GM23338 (cell line): ENCODE results near the gene PCDHGA10. TPM values are rescaled to one million over a fixed set of nuclear protein-coding genes. Genes with fewer than 3 reads are reported as not detected.

Experiments used
- ATAC-seq: fragments of 200-7000 bp; cut with Tn5 transposase; 3 replicates; pipeline ENCODE4 v1.9.1; 2020
- DNase-seq: peaks from one replicate; pipeline ENCODE4 v3.0.0-alpha.2; 2015; ENCODE audit warnings: low spot score
- H2AFZ ChIP-seq: fragments of 200-600 bp; sonication (generic); 2 replicates; pipeline ENCODE4 v1.8.0; 2016; ENCODE audit warnings: antibody characterized with exemption, mild to moderate bottlenecking, moderate library complexity
- H3F3A ChIP-seq: fragments of 200-600 bp; sonication (generic); replicated peaks from 2 replicates; pipeline ENCODE4 v1.8.0; 2017; ENCODE audit warnings: antibody characterized with exemption, mixed run types, low read depth
- H3K27ac ChIP-seq: fragments of 200-600 bp; sonication (generic); 2 replicates; pipeline ENCODE4 v1.6.1; 2016; ENCODE audit warnings: low read depth
- H3K27me3 ChIP-seq: fragments of 200-600 bp; sonication (generic); 2 replicates; pipeline ENCODE4 v1.8.0; 2016; ENCODE audit warnings: mild to moderate bottlenecking, mixed run types, moderate library complexity; ENCODE audit not compliant: insufficient read depth
- H3K36me3 ChIP-seq: fragments of 200-600 bp; sonication (generic); 2 replicates; pipeline ENCODE4 v1.8.0; 2016; ENCODE audit warnings: mild to moderate bottlenecking; ENCODE audit not compliant: insufficient read depth
- H3K4me1 ChIP-seq: fragments of 200-600 bp; sonication (generic); 2 replicates; pipeline ENCODE4 v1.8.0; 2016; ENCODE audit warnings: mild to moderate bottlenecking, moderate library complexity; ENCODE audit not compliant: insufficient read depth
- H3K4me2 ChIP-seq: fragments of 200-600 bp; sonication (generic); 2 replicates; pipeline ENCODE4 v1.7.1; 2017; ENCODE audit warnings: mixed run types
- H3K4me3 ChIP-seq: fragments of 200-600 bp; sonication (generic); 2 replicates; pipeline ENCODE4 v1.6.1; 2016; ENCODE audit warnings: mixed run types
- H3K79me2 ChIP-seq: fragments of 200-600 bp; sonication (generic); replicated peaks from 2 replicates; pipeline ENCODE4 v1.8.0; 2017; ENCODE audit warnings: mild to moderate bottlenecking; ENCODE audit not compliant: insufficient read depth
- H3K9me2 ChIP-seq: fragments of 200-600 bp; sonication (generic); 2 replicates; pipeline ENCODE4 v1.8.0; 2017; ENCODE audit not compliant: insufficient read depth
- H4K20me1 ChIP-seq: fragments of 200-600 bp; sonication (generic); replicated peaks from 2 replicates; pipeline ENCODE4 v1.8.0; 2017; ENCODE audit warnings: mild to moderate bottlenecking; ENCODE audit not compliant: insufficient read depth
- H3K27ac Mint-ChIP-seq: 2 replicates; pipeline ENCODE4 v1.8.0; 2020; ENCODE audit warnings: inconsistent platforms, mild to moderate bottlenecking, moderate library complexity, mixed read lengths
- H3K27me3 Mint-ChIP-seq: 3 replicates; pipeline ENCODE4 v1.8.0; 2022; ENCODE audit warnings: low read depth, mild to moderate bottlenecking, moderate library complexity, mixed read lengths, inconsistent platforms; ENCODE audit not compliant: insufficient read depth, poor library complexity
- H3K36me3 Mint-ChIP-seq: 3 replicates; pipeline ENCODE4 v1.8.0; 2021; ENCODE audit warnings: low read depth, mild to moderate bottlenecking, inconsistent platforms, moderate library complexity, mixed read lengths
- H3K4me1 Mint-ChIP-seq: 3 replicates; pipeline ENCODE4 v1.8.0; 2020; ENCODE audit warnings: mild to moderate bottlenecking, inconsistent platforms, mixed read lengths
- H3K4me3 Mint-ChIP-seq: 3 replicates; pipeline ENCODE4 v1.8.0; 2021; ENCODE audit warnings: moderate library complexity, mild to moderate bottlenecking, inconsistent platforms, mixed read lengths
- H3K9me3 Mint-ChIP-seq: 3 replicates; pipeline ENCODE4 v1.8.0; 2020; ENCODE audit warnings: moderate library complexity, mild to moderate bottlenecking, inconsistent platforms, mixed read lengths
- CREB1 ChIP-seq: fragments of 250-450 bp; sonication (Bioruptor Pico); IDR thresholded peaks from 2 replicates; pipeline ENCODE4 v1.5.0; 2020; ENCODE audit warnings: low read depth, mild to moderate bottlenecking, moderate library complexity
- CTCF ChIP-seq, 2 experiments: fragments of 200-600 bp in 1 of 2; sonication (generic) in 1 of 2; conservative IDR thresholded peaks; 2 replicates each; pipeline versions ENCODE4 v1.5.1 to v1.6.1; 2016 to 2017; ENCODE audit warnings: antibody characterized with exemption in 2 of 2, low read depth in 2 of 2, mild to moderate bottlenecking in 2 of 2, moderate library complexity in 1 of 2
- EZH2 ChIP-seq: fragments of 200-600 bp; sonication (generic); IDR thresholded peaks from one replicate; pipeline ENCODE4 v1.8.0; 2017; ENCODE audit warnings: antibody characterized with exemption, mild to moderate bottlenecking, low read depth; ENCODE audit not compliant: unreplicated experiment
- EZH2phosphoT487 ChIP-seq: fragments of 200-600 bp; sonication (generic); IDR thresholded peaks from one replicate; pipeline ENCODE4 v1.8.1; 2018; ENCODE audit warnings: antibody characterized with exemption; ENCODE audit not compliant: unreplicated experiment
- JUNB ChIP-seq: IDR thresholded peaks from one replicate; pipeline ENCODE4 v1.6.1; 2016; ENCODE audit warnings: antibody characterized with exemption; ENCODE audit not compliant: unreplicated experiment
- NANOG ChIP-seq: IDR thresholded peaks from 2 replicates; pipeline ENCODE4 v1.6.1; 2016; ENCODE audit warnings: antibody characterized with exemption, borderline replicate concordance
- POLR2AphosphoS5 ChIP-seq: IDR thresholded peaks from 2 replicates; pipeline ENCODE4 v1.6.1; 2016; ENCODE audit warnings: antibody characterized with exemption, low read depth
- STAT1 ChIP-seq: IDR thresholded peaks from one replicate; pipeline ENCODE4 v1.6.1; 2016; ENCODE audit warnings: antibody characterized with exemption; ENCODE audit not compliant: unreplicated experiment
- ZNF114 ChIP-seq: fragments of 250-450 bp; sonication (Bioruptor Pico); IDR thresholded peaks from 2 replicates; pipeline ENCODE4 v1.5.0; 2020; ENCODE audit warnings: mild to moderate bottlenecking, moderate library complexity
- ZNF331 ChIP-seq: fragments of 250-450 bp; sonication (Bioruptor Pico); IDR thresholded peaks from 2 replicates; pipeline ENCODE4 v1.5.0; 2020; ENCODE audit warnings: low read depth, mild to moderate bottlenecking, moderate library complexity
- ZNF462 ChIP-seq: fragments of 250-450 bp; sonication (Bioruptor Pico); IDR thresholded peaks from 2 replicates; pipeline ENCODE4 v1.5.0; 2020; ENCODE audit warnings: mild to moderate bottlenecking, moderate library complexity
- polyA plus RNA-seq: library from polyadenylated mRNA; unstranded; fragments of >200 nt; fragmentation: Nextera tagmentation; extraction: Ambion mirVana; gene quantifications from 2 replicates; pipeline ENCODE4 v1.2.1, GENCODE V29; 2016
- total RNA-seq: library from RNA; depleted of rRNA; stranded (reverse); fragments of >200 nt; shearing (Covaris generic); gene quantifications from 2 replicates; pipeline ENCODE4 v1.2.3, GENCODE V29; 2014
- TF ChIP-seq, protein P1 (sequence below): IDR thresholded peaks from 2 replicates; pipeline ENCODE4 v1.6.1; 2016; ENCODE audit warnings: antibody characterized with exemption
- TF ChIP-seq, protein P2 (sequence below): IDR thresholded peaks from one replicate; pipeline ENCODE4 v1.6.1; 2018; ENCODE audit warnings: antibody characterized with exemption; ENCODE audit not compliant: unreplicated experiment

Gene PCDHGA10
- total and polyA plus RNA-seq, 2 experiments from 2014 or later, result 2.1 to 6.5 TPM

GRCh38 chr5:141393267-141393666 lies 19.5 kb upstream of the PCDHGA10 start:
- no peak for ATAC-seq
- H3F3A ChIP-seq, result no peaks in the 10 kb centered on the region
- no peak overlapping the region for H3K4me3 Mint-ChIP-seq
- peaks cover 87% of the 10 kb centered on the region for H3K9me3 Mint-ChIP-seq
- no peaks in the 10 kb centered on the region for H4K20me1 ChIP-seq
- H3K27me3 ChIP-seq, result peaks cover 6% of the 10 kb centered on the region; the same call in 1 of the 2 replicates
- no peak overlapping the region for H3K27ac ChIP-seq
- H3K4me1 Mint-ChIP-seq, result no peaks in the 10 kb centered on the region; the same call in 2 of the 3 replicates
- 0 out of 2 replicates have a peak, but pooled peaks cover 5% of the 10 kb centered on the region for H3K79me2 ChIP-seq
- TF ChIP-seq CTCF (conservative IDR thresholded peaks at IDR 0.05; ENCODE audit: low read depth in 2 of 2) (no peak), POLR2AphosphoS5 (no peak), EZH2 (no peak), ZNF462 (no peak), JUNB (no peak), NANOG (no peak), ZNF114 (CRISPR knock-in tag) (no peak), STAT1 (no peak), ZNF331 (no peak), CREB1 (CRISPR knock-in tag) (no peak), EZH2phosphoT487 (no peak)
- TF ChIP-seq, protein P1, sequence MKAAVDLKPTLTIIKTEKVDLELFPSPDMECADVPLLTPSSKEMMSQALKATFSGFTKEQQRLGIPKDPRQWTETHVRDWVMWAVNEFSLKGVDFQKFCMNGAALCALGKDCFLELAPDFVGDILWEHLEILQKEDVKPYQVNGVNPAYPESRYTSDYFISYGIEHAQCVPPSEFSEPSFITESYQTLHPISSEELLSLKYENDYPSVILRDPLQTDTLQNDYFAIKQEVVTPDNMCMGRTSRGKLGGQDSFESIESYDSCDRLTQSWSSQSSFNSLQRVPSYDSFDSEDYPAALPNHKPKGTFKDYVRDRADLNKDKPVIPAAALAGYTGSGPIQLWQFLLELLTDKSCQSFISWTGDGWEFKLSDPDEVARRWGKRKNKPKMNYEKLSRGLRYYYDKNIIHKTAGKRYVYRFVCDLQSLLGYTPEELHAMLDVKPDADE, result no peak
- TF ChIP-seq, protein P2, sequence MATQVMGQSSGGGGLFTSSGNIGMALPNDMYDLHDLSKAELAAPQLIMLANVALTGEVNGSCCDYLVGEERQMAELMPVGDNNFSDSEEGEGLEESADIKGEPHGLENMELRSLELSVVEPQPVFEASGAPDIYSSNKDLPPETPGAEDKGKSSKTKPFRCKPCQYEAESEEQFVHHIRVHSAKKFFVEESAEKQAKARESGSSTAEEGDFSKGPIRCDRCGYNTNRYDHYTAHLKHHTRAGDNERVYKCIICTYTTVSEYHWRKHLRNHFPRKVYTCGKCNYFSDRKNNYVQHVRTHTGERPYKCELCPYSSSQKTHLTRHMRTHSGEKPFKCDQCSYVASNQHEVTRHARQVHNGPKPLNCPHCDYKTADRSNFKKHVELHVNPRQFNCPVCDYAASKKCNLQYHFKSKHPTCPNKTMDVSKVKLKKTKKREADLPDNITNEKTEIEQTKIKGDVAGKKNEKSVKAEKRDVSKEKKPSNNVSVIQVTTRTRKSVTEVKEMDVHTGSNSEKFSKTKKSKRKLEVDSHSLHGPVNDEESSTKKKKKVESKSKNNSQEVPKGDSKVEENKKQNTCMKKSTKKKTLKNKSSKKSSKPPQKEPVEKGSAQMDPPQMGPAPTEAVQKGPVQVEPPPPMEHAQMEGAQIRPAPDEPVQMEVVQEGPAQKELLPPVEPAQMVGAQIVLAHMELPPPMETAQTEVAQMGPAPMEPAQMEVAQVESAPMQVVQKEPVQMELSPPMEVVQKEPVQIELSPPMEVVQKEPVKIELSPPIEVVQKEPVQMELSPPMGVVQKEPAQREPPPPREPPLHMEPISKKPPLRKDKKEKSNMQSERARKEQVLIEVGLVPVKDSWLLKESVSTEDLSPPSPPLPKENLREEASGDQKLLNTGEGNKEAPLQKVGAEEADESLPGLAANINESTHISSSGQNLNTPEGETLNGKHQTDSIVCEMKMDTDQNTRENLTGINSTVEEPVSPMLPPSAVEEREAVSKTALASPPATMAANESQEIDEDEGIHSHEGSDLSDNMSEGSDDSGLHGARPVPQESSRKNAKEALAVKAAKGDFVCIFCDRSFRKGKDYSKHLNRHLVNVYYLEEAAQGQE, result no peak
- no peak overlapping the region for H3K4me2 ChIP-seq
- H3K27ac Mint-ChIP-seq, result no peak overlapping the region
- H3K9me2 ChIP-seq, result no peaks in the 10 kb centered on the region
- H3K4me1 ChIP-seq, result 0 out of 2 replicates have a peak, but pooled peaks cover 2% of the 10 kb centered on the region
- no peak overlapping the region for H3K4me3 ChIP-seq
- DNase-seq, result no peak
- H3K36me3 ChIP-seq, result peaks cover 7% of the 10 kb centered on the region; the same call in 1 of the 2 replicates
- H3K27me3 Mint-ChIP-seq, result peaks cover 8% of the 10 kb centered on the region
- H3K36me3 Mint-ChIP-seq, result peaks cover 82% of the 10 kb centered on the region
- H2AFZ ChIP-seq, result no peak overlapping the region
